RWPE1 (cell line): Measurements from ENCODE around the gene OSM.

Source experiments
- CTCF ChIA-PET: fragments of 350-600 bp; sonication (Branson Sonifier 250); formaldehyde crosslinking; extraction: SDS; loops from one replicate; lab custom pipeline; 2021; lab: Yijun Ruan, JAX
- POLR2A ChIA-PET: fragments of 400-600 bp; formaldehyde crosslinking; extraction: SDS; loops from one replicate; lab custom pipeline; 2020; ENCODE audit warnings: antibody characterized with exemption; ENCODE audit not compliant: low non-redundant PET; lab: Yijun Ruan, JAX
- DNase-seq: peaks from one replicate; pipeline ENCODE4 v3.0.0; 2012; ENCODE audit warnings: low spot score
- H3K27ac ChIP-seq: fragments of 450-650 bp; 2 replicates; pipeline ENCODE4 v1.5.1; 2017
- TF ChIP-seq, protein P1 (sequence below): fragments of 450-650 bp; conservative IDR thresholded peaks from 2 replicates; pipeline ENCODE4 v1.5.1; 2017; ENCODE audit warnings: low read depth, mild to moderate bottlenecking

Gene OSM

DNA sequence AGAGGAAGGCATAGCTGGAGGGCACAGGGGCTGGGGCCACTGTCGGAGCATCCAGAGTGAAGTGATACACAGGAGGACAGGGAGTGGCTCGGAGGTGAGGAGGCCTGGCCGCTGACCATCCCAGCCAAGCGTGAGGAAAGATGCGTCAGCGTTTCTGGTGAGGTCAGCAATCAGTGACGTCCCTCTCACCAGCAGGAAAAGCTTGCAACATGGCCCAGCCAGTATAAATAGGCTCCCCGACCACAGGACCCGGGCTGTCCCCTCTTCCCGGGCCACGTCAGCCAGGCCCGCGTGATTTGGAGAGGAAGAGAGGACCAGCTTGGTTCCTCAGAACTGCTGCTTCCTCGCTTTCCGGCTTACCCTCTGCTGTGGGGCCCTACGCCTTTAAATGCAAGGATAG, 4.2 kb upstream of the OSM start:
- ChIA-PET CTCF (no interaction called here), POLR2A (no interaction called here)
- TF ChIP-seq, protein P1, sequence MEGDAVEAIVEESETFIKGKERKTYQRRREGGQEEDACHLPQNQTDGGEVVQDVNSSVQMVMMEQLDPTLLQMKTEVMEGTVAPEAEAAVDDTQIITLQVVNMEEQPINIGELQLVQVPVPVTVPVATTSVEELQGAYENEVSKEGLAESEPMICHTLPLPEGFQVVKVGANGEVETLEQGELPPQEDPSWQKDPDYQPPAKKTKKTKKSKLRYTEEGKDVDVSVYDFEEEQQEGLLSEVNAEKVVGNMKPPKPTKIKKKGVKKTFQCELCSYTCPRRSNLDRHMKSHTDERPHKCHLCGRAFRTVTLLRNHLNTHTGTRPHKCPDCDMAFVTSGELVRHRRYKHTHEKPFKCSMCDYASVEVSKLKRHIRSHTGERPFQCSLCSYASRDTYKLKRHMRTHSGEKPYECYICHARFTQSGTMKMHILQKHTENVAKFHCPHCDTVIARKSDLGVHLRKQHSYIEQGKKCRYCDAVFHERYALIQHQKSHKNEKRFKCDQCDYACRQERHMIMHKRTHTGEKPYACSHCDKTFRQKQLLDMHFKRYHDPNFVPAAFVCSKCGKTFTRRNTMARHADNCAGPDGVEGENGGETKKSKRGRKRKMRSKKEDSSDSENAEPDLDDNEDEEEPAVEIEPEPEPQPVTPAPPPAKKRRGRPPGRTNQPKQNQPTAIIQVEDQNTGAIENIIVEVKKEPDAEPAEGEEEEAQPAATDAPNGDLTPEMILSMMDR: no peak
- no peak for DNase-seq
- H3K27ac ChIP-seq: no peak overlapping the region

DNA sequence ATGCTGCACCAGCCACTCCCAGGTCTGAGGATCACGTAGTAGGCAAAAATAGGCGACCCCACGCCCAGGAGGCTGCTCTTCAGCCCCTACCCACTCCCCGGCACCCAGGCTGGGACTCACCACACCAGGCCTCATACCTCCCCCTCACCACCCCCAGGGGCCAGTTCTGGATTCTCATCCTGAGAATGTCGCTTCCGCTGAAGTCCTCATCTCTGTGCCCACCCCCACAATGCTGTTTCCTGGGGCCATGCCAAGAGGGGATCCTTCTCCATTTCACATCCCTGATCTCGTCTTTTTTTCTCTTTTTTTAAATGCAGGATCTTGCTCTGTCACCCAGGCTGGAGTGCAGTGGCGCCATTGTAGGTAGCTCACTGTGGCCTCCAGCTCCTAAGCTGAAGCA, 1.7 kb upstream of the OSM start:
- no peak overlapping the region for H3K27ac ChIP-seq
- DNase-seq: no peak
- POLR2A ChIA-PET: no interaction called here
- CTCF ChIA-PET: no interaction called here
- TF ChIP-seq, protein P1: no peak

DNA sequence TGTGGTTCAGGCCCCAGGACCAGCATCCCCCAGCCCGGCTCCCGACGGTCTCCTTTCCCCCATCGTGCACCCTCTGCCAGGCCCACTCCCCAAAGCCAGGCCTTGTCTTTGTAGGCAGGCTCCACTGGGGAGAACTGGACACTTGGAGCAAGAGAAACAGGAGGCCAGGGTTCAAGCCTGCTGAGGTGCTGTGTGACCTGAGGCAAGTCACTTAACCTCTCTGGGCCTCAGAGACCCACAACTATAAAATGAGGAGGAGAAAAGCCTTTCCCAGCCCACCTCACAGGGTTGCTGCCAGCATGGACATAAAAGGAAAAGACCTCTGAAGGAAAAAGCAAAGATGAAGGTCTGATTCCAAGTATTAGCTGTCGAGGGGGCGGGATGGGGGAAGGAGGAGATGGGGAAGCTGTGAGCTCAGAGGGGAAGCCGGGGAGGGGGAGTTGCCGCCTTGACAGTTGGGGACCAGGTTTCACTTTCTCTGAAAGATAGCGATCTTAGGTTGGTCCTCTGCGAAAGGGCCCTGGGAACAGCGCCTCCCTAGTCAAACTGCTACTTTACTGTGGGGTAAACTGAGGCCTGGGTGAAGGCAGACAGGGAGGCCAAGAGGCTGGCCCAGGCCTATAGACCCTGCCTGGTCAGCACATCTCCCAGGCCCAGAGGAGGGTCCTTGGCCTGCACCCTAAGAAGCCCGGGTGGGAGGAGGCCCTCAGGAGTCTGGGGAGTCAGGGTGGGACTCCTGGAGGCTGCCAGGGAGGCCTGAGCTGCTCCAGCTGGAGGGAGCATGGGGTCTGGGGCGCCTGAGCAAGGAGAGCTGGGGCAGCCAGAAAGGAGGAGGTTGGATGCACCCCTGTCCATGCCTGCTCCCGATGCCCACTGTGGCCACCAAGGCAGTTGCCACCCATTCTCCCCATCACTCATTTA, 991 bp upstream of the OSM start:
- CTCF ChIA-PET: no interaction called here
- DNase-seq: no peak
- POLR2A ChIA-PET: no interaction called here
- H3K27ac ChIP-seq: no peak overlapping the region
- TF ChIP-seq, protein P1: no peak

DNA sequence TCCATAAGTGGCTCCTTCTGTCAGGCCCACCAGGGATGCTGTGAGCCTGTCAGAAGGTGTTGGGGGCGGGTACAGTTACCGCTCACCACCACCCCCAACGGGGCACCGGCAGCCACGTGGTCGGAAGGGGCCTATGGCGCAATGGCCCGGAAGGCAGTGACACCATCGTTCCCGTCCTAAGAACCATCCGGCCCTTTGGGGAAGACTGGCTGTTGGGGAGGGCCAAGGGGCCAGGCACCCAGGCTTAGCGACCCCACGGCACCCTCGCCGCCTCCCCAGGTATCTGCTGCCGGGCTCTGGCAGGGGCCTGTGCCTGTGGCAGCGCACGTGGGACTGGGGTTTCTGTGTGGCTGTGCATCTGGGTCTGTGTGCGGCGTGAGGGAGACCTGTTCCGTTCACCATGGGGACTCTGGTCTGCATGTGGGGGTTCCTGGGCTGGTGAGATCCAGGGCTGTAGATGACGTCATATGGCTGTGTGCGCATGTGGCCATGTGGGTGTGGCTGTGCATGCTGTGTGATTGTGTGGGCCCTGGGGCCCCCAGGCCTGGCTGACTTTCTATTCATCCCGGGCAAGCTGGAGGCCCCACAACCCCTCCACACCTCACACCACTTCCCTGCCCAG, 717 bp downstream of the OSM start:
- no peak overlapping the region; the same call in 1 of the 2 replicates for H3K27ac ChIP-seq
- CTCF ChIA-PET: interaction anchor here (1.8 kb wide), 1 partner anchor 10 kb away, joined by 5 read pairs; no protein-coding TSS in a partner anchor
- TF ChIP-seq, protein P1: no peak
- DNase-seq: no peak
- POLR2A ChIA-PET: no interaction called here

DNA sequence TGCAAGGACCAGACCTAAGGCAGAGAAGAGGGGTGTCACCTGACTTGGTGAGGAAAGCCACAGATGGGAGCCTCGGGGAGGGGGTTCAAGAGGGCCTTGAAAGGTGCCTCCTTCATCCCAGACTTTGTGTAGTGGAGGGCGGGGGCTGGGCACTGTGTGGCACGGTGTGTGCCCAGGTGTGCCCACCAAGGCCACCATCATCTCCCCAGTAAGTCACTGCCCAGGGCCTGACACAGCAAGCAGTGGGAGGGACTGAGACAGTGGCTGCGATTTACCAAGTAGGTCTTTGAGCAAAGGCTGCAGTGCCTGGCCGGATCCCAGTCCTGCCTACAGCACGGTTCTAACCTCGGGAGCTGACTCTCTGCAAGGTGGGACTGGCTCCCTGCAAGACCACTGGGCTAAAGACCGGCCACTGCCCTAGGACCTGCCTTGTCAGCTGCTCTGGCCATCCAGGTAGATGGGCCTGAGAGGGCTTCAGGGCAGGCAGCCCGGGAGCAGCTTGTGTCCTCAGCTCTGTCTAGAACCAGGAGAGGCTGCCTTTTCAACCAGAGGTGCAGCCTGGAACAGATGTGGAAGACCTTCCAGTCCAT, 1.4 kb downstream of the OSM start:
- ChIA-PET CTCF (interaction anchor here (1.8 kb wide), 1 partner anchor 9 kb away, joined by 5 read pairs; no protein-coding TSS in a partner anchor), POLR2A (no interaction called here)

More for the DNA sequence above, 1.4 kb downstream of the OSM start:
- DNase-seq: no peak
- H3K27ac ChIP-seq: no peak overlapping the region; the same call in 1 of the 2 replicates
- TF ChIP-seq, protein P1: no peak
